HG02840 (cell line): ENCODE data around the gene CEMIP.

ENCODE experiments used
- ATAC-seq: cut with Tn5 transposase; IDR thresholded peaks from one replicate; pipeline ENCODE4 v1.9.1; 2021; ENCODE audit warnings: mild to moderate bottlenecking, moderate library complexity, moderate number of reproducible peaks; ENCODE audit not compliant: unreplicated experiment, low FRiP score

CEMIP gene, protein sequence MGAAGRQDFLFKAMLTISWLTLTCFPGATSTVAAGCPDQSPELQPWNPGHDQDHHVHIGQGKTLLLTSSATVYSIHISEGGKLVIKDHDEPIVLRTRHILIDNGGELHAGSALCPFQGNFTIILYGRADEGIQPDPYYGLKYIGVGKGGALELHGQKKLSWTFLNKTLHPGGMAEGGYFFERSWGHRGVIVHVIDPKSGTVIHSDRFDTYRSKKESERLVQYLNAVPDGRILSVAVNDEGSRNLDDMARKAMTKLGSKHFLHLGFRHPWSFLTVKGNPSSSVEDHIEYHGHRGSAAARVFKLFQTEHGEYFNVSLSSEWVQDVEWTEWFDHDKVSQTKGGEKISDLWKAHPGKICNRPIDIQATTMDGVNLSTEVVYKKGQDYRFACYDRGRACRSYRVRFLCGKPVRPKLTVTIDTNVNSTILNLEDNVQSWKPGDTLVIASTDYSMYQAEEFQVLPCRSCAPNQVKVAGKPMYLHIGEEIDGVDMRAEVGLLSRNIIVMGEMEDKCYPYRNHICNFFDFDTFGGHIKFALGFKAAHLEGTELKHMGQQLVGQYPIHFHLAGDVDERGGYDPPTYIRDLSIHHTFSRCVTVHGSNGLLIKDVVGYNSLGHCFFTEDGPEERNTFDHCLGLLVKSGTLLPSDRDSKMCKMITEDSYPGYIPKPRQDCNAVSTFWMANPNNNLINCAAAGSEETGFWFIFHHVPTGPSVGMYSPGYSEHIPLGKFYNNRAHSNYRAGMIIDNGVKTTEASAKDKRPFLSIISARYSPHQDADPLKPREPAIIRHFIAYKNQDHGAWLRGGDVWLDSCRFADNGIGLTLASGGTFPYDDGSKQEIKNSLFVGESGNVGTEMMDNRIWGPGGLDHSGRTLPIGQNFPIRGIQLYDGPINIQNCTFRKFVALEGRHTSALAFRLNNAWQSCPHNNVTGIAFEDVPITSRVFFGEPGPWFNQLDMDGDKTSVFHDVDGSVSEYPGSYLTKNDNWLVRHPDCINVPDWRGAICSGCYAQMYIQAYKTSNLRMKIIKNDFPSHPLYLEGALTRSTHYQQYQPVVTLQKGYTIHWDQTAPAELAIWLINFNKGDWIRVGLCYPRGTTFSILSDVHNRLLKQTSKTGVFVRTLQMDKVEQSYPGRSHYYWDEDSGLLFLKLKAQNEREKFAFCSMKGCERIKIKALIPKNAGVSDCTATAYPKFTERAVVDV (N-terminal part only)

DNA sequence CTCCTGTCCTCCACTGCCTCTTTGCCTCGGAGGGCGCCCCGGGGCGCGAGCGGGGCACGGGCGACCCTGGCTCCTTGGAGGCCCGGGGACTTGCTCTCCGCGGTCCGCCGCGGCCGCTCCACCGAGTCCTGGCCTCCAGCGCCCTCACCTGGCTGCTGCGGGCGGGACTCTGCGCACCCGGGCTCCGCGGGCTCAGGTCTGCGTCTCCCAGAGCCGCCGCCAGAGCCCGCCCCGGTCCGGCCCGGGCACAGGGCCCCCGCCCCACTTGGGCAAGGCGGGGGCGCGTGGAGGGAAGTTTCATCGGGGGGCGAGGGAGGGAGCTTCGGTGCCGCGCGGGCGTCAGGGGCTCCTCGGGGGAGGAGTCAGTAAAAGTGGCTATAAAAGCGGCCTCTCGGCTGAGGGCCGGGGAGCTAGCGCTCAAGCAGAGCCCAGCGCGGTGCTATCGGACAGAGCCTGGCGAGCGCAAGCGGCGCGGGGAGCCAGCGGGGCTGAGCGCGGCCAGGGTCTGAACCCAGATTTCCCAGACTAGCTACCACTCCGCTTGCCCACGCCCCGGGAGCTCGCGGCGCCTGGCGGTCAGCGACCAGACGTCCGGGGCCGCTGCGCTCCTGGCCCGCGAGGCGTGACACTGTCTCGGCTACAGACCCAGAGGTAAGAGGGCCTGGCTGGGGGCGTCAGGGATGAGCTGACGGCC, at the start of gene CEMIP:
TSS of gene CEMIP (plus strand) at position 407 of the 694 bp plus-strand sequence. CDS start 94,510 bp downstream, outside the sequence.
- ATAC-seq, result no peak

DNA sequence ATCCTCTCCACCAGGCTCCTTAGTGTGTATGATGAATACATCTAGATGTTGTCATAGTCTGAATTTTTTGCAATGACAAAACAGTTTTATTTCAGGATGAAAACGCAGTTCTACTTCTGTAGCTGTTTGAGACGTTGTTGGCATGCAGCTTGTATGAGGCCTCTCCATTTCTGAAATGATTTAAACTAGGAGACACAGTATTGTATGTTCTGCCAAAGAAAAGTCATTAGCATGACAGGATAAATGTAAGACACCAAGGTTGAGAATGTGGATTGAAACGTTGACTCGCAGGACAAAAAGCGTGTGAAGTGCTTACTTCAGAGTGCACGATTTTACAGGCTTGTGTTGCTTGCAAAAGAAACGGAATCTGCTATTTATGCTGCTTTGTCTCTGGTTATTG, 48.8 kb upstream of the CEMIP start:
- no peak for ATAC-seq

DNA sequence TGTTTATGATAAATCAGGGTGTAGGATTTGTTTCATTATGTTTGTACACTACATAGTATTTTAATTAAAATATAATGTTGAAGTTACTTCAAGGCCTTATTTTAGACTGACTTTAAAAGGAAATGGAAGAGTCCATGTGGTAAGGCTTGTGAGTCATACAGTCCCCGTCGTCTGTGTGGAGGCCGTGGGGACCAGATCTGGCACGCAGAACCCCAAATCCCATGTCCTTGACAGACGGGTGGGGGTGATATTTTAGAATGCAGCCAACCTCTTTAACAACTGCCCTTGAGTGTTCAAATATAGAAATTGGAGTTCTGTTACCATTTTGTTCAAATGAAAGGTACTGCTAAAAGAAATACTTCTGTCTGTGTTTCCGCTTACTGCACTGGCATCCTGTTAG, 48.2 kb upstream of the CEMIP start:
- ATAC-seq, result no peak

DNA sequence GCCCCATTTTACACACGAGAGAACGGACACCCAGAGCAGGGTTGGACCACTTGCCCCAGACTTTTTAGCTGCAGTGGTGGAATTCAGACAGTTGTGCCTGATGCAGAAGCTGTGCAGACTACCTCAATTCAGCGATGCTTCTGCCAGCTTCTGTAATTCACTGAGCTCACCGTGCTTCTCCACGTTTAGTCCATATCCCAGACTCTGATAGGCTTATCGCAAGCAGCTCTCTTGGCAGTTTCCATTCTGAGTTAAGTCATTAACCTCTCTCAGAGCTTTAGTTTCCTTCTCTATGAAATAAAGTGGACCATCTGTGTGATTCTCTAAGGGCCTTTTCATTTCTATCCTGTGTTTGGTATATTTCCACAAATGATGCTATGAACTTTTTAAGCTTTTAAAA, 47.0 kb upstream of the CEMIP start:
- ATAC-seq, result no peak

DNA sequence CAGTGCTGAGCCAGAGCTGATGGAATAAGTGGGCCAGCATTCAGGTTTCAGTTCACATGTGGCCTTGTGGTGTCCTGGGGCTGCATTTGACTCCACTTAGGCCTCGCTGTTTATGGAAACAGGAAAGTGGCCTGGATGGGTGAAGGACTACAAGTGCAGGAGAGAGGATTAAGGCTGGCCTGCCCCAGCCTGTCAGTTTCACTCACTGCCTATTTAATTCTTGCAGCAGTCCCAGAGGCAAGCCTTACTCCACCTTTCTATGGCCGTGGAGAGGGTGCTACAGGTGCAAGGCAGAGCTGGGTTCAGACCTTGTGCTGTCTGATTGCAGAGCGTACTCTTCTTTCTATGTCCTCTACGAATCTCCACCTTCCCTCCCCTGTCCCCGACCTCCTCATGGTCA, 46.4 kb upstream of the CEMIP start:
- no peak for ATAC-seq

DNA sequence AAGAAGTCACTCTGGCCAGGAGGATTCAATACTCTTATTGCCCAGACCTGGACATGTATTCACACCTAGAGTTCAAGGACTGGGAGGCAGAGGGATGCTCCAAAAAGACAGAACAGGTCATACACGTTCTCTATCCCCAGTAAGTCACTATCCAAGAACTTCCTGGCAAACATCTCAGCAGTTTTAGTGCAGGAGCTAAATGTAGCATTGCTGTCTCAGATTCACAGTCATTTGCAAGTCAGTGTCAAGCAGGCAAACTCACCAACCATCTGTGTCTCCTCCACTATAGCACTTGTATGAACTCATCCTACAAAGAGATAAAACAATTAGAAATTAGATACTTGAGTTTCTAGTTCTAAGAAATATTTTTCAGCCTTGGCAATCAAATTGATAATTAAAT, 45.7 kb upstream of the CEMIP start:
- no peak for ATAC-seq

DNA sequence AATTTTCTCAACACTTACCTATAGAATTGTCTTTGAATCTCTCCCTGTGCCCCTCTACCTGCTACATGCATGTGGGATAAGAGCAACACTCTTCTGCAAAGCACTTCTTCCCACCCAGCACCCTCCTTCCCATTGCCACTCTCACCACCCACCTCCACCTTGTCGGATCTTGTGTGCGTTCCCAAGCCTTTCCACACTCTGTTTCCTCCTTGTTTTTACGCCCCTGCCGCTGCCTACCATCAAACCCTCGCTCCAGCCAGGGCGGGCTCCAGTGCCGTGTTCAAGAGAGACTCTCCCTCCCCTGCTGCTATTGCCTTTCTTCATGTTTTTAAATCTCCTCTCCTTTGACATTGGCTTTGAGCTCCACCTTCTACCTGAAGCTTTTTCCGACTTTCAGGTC, 43.8 kb upstream of the CEMIP start:
- no peak for ATAC-seq

DNA sequence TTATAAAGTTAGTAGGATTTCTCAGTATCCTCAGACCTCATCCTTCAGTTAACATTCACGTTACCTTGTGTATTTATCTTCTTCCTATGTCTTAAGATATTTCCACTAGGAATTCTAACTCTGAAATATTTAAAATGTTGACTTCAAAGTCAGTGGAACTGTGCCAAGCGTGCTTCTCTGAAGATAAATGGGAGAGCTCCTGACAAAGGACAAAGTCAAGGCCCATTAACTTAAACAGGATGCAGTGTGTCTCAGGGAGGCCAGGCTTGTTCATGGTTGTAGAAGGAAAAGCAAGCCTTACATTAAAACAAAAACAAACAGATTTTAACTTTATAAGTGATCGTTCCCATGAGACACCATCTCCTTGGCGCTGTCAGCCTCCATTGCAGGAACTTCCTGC, 42.6 kb upstream of the CEMIP start:
- ATAC-seq, result no peak

DNA sequence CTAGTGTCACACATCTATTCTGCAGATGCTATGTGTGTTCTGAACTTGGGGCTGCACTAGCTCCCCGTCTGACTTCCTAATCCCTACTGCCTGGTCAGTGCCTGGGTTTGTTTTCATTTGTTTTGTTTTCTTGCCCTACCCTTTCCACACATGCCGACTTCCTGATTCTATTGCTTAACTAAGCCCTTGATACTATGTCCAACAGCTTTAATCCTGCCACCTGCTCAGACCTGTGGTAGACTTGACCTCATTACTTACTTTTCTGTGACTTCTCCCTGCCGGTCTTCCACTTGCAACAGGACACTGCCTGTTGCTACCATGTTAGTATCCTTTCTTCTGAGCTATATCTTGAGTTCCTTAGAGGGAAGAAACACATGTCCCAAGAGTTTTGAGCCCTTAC, 39.3 kb upstream of the CEMIP start:
- no peak for ATAC-seq

DNA sequence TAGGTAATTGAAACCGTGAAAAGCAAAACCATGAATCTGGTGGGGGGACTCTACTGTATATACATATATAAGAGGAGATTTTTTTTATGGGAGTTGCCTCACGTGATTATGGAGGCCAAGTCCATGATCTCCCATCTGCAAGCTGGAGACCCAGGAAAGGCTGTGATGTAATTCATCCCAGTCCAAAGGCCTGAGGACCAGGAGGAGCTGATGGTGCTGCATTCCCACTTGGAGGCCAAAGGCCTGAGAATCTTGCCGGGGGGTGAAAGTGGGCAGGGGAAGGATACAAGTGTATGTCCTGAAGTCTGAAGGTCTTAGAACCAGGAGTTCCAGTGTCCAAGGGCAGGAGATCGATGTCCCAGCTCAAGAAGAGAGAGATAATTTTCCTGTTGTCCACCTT, 37.1 kb upstream of the CEMIP start:
- ATAC-seq, result no peak

DNA sequence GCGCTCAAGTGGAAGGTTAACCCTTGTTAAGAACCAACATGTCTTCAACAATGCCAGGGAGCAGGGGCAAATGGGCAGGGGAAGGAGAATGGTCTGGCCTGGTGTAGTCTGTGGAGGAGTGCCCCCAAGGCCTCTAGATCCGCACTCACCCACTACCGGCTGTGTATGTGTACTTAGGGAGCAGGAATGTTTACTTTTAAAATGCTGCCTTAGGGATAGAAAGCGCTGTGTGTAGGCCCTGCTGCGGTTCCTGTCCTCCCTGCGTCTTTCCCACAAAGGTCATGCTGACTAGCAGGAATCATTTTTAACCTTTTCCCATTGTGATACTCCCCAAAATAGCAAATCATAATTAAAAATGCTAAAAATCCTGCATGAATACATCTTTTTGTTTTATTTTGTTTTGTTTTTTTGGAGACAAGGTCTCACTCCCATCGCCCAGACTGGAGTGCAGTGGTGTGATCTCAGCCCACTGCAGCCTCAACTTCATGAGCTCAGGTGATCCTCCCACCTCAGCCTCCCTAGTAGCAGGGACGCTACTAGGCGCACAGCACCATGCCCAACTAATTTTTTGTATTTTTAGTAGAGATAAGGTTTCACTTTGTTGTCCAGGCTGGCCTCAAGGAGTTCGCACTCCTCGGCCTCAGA, 35.9 kb upstream of the CEMIP start:
- no peak for ATAC-seq

DNA sequence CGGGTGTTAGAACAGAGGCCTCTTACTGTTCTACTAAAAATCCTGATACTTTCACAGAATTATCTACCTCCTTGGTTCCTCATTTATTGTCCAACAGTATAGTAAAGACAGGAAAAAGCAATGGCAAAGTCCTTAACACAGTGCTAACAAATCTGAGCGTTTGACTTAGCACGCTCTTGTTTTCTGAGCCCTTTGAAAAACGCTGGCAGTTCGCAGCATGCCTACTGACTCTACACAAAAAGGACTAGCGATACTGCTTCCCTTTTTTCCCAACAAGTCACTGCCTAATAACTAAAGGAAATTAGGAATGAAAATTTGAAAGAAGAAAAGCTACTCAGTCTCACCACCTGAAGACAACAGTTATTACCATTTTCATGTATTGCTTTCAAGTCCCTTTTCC, 34.8 kb upstream of the CEMIP start:
- ATAC-seq, result no peak

DNA sequence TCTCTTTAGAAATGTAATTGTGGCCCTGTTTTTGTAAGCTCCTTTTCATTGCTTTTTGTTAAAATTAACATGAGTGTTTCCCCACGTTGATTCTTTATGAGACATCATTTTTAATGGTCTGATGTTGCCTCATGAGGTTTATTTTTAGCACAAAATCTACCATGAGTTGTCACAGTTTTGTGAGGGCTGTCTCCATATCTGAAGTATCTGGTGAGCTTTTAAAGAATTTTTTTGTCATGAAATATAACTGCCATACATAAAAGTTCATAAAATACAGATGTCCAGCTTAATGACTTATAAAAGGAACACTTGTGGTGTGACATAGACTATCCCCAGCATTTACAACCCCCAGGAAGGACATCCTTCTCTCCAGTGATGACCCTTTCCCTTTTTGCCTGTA, 34.3 kb upstream of the CEMIP start:
- ATAC-seq, result no peak

DNA sequence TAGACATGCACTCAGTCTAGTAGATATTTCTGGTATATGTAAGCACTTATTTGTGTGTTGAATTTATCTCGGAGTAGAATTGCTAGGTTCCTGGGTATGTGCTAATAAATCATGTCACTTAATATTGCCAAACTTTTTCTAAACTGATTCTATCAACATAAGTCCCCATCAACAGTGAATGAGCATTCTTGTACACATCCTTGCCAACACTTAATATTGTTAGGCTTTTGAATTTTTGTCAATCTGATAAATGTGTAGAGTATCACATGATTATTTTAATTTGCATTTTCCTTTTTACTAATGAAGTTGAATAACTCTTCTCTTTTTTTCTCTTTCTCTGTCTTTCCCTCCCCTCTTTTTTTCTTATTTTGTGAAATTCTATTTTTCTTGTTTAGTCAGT, 33.3 kb upstream of the CEMIP start:
- no peak for ATAC-seq

DNA sequence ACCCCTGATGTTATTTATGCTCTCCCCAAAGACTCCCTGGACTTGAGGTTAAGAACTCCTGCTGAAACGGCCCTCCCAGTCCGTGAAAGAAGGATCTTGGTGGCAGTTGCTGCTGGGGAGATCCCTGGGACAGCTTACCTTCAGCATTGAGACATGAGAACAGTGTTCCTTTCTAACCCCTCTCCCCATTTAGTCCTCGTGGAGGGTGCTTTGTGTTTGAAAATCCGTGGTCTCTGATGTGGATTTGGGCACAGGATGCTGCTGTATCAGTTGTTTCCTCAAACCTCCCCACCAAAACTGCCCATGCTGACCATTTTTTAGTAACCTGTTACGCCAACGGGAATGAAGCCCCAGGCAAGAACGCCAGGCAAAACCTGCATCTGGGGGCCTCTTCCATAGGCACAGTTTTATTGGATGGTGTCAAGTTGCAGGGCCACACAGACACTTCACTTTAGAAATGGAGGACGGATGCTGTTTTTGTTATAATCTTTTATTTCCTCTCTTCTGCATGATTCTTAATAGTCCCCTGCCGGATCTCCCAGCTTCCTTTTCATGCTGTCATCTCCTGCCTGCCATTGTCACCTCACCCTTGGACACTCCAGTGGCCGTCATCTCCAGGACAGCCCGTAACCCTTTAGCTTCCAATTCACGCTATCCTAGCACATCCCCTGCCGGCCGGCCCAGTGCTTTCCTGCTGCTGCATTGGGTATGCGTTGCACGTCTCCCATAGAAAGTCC, 31.7 kb upstream of the CEMIP start:
- ATAC-seq, result no peak

DNA sequence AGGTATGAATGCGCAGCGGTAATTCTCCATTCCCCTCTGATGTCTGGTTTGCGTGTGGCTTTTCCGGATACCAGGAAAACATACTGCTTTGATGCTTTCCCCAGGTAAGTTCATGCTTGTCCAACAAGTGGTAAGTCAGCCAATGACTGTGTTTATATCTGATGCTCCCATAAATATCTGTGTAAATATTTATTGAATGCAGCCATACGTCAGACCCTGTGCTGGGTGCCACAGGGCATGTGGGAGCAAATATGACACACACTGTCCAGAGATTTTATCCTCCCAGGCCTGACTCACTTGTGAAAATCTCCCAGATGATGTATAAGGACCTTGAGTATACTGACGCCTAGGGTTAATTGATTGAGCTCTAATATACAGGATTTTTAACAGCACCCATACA, 29.6 kb upstream of the CEMIP start:
- ATAC-seq, result no peak

DNA sequence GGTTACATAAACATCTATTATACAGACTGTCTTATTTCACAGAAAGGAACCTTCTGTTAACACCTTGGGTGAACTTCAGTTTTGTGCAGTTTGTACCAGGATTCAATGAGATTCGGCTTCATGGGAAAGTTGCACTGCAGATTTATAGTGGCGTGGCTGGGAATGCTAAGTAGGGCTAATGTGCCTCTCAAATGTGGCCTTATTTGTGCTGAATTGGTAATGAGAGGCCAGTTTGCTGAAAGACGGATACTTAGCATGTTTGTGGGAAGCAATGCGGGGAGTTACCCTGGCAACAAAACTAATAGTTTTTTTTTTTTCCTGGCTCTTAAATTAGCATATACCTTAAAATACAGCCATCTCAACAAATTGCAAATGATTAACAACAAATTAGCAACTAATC, 28.6 kb upstream of the CEMIP start:
- ATAC-seq, result no peak

DNA sequence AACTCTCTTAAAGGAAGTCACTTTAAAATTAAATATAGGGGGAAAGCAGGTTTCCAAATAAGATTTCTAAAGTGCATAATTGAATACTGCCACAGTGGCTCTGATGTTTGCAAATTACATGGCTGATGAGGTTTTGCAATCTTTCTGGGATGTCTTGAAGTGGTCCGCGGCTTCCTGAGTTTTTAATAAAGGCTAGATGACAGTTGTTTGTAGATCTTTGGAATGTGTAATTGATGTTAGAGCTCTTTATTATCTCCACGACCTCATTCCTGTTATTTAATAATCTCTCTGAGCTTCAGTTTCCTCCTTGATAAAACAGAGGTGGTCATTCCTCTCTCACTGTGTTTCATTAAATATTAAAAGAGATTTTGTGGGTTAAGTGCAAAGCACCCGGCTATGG, 27.0 kb upstream of the CEMIP start:
- ATAC-seq, result no peak

DNA sequence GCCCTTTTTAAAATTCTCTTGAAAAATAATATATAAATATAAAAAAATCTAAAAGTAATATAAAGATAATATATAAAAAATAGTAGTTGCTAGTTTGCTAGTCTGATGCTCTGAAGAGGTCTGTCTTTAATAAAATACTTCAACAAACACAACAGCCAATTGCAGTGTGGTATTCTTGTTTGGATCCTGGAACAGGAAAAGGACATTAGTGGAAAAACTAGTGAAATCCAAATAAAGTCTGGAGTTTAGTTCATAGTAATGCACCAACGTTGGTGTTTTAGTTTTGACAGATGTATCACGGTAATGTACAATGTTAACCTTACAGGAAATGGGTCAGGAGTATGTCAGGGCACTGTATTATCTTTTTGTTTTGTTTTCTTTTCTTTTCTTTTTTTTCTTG, 26.0 kb upstream of the CEMIP start:
- no peak for ATAC-seq
